ENCODE measurements around the gene NLRP12. TPM values are rescaled to one million over a fixed set of nuclear protein-coding genes. Genes with fewer than 3 reads are reported as not detected.

NLRP12 gene
- total RNA-seq, 2 donors from 2014 or later = 0.11 TPM; not detected in 1

DNA sequence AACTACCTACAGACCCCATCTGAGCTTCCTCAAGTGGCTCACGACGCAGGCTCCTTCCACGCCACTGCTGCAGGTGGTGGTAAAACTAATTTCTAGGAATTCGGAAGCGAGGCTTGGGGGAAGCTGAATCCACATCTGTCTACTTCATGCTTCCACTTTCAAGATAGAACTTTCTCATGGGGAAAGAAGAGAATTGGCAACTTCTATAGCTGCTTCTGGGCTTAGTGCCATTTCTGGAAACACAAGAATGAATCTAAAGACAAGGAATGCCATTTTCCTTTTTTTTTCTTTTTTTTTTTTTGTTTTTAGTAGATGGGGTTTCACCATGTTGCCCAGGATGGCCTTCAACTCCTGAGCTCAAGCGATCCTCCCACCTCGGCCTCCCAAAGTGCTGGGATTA, 2.8 kb upstream of the NLRP12 start:
- TF ChIP-seq, protein P1, sequence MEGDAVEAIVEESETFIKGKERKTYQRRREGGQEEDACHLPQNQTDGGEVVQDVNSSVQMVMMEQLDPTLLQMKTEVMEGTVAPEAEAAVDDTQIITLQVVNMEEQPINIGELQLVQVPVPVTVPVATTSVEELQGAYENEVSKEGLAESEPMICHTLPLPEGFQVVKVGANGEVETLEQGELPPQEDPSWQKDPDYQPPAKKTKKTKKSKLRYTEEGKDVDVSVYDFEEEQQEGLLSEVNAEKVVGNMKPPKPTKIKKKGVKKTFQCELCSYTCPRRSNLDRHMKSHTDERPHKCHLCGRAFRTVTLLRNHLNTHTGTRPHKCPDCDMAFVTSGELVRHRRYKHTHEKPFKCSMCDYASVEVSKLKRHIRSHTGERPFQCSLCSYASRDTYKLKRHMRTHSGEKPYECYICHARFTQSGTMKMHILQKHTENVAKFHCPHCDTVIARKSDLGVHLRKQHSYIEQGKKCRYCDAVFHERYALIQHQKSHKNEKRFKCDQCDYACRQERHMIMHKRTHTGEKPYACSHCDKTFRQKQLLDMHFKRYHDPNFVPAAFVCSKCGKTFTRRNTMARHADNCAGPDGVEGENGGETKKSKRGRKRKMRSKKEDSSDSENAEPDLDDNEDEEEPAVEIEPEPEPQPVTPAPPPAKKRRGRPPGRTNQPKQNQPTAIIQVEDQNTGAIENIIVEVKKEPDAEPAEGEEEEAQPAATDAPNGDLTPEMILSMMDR (IDR thresholded peaks at IDR 0.05) = no peak
- no peak overlapping the region for H3K27ac ChIP-seq
- DNase-seq = no peak
- no peaks in the 10 kb centered on the region for H3K27me3 ChIP-seq
- intact Hi-C loops (cut with DNase I) = no loop called here
- no peaks in the 10 kb centered on the region for H3K4me1 ChIP-seq
- H3K9me3 ChIP-seq = no peaks in the 10 kb centered on the region
- no peak overlapping the region for H3K4me3 ChIP-seq
- no peaks in the 10 kb centered on the region for H3K36me3 ChIP-seq
- H3K9ac ChIP-seq (ENCODE audit: low read depth in 2 of 2, low read length in 2 of 2) = no peak overlapping the region

DNA sequence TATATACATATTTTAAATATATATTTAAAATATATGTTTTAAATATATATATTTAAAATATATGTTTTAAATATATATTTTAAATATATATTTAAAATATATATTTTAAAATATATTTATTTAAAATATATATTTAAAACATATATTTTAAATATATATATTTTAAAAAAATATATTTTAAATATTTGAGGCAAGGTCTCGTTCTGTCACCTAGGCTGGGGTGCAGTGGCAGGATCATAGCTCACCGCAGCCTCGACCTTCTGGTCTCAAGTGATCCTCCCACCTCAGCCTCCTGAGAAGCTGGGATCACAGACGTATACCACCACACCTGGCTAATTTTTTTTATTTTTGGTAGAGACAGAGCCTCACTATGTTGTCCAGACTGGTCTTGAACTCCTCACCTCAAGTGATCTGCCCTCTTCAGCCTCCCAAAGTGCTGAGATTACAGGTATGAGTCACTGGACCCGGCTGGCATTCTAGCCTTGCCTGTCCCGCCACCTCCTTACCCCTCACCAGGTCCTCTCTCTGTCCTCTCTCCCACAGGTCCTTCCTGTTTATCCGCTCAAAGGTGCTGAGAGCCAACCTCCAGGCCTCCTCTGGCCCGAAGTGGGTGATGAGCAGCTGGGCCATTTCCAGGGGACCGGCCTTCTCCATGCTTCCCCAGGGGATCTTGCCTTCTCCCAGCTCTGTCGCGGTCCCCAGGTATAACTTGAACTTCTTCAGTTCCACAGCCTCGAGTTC, 564 bp downstream of the NLRP12 start:
- Histone ChIP-seq H3K4me1 (no peaks in the 10 kb centered on the region), H3K36me3 (no peaks in the 10 kb centered on the region), H3K27ac (no peak overlapping the region), H3K9me3 (no peaks in the 10 kb centered on the region), H3K4me3 (no peak overlapping the region), H3K9ac (ENCODE audit: low read depth in 2 of 2, low read length in 2 of 2) (no peak overlapping the region), H3K27me3 (no peaks in the 10 kb centered on the region)
- TF ChIP-seq, protein P1 (IDR thresholded peaks at IDR 0.05) = no peak
- no peak for DNase-seq
- intact Hi-C loops (cut with DNase I) = no loop called here

DNA sequence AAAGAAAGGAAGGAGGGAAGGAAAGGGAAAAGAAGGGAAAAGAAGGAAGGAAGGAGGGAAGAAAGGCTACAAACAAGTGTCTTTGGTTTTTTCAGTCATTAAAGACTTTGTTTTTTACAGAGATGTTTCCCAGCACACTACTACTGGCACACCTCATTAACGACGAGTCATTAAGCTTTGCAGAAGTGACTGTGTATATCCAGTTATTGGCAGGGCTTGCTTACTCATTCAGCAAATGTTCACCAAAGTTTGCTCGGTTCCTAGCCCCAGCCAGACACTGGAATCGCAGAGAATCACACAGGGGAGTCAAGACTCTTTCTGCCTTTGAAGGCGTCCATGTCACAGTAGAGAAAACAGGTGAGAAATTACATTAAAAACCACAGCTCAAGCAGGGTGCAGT, 4.3 kb downstream of the NLRP12 start:
- TF ChIP-seq, protein P1 (IDR thresholded peaks at IDR 0.05) = no peak
- Histone ChIP-seq H3K4me1 (no peaks in the 10 kb centered on the region), H3K9ac (ENCODE audit: low read depth in 2 of 2, low read length in 2 of 2) (no peak overlapping the region), H3K27ac (no peak overlapping the region), H3K9me3 (no peaks in the 10 kb centered on the region), H3K4me3 (no peak overlapping the region), H3K36me3 (no peaks in the 10 kb centered on the region), H3K27me3 (no peaks in the 10 kb centered on the region)
- DNase-seq = no peak
- intact Hi-C loops (cut with DNase I) = no loop called here

DNA sequence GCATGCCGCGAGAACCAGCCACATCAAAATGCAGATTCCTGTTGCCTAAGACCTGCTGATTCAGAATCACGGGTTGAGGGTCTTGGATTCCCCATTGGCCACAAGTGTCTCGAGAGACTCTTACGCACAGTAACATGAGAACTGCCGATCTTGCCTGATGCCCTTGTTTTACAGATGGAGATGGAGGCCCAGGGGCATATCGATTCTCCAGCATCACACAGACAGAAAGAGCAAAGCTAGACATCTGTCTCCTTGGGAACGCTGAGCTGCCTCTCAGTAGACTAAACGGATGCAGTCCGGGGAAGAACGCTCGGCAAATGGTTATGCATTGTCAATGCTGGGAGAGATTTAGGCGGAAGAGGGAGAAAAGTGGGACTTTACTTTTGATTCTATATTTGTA, 5.4 kb downstream of the NLRP12 start:
- TF ChIP-seq, protein P1 (IDR thresholded peaks at IDR 0.05) = no peak
- no peak for DNase-seq
- no peak overlapping the region for H3K4me3 ChIP-seq

GRCh38 chr19:53813996-53814395, 10.1 kb downstream of the NLRP12 start:
- H3K9me3 ChIP-seq = no peaks in the 10 kb centered on the region
- DNase-seq = no peak
- no peaks in the 10 kb centered on the region for H3K36me3 ChIP-seq
- no peak overlapping the region for H3K4me3 ChIP-seq
- H3K9ac ChIP-seq (ENCODE audit: low read depth in 2 of 2, low read length in 2 of 2) = no peak overlapping the region
- no peak overlapping the region for H3K27ac ChIP-seq
- H3K27me3 ChIP-seq = no peaks in the 10 kb centered on the region
- intact Hi-C loops (cut with DNase I) = no loop called here
- no peaks in the 10 kb centered on the region for H3K4me1 ChIP-seq
- TF ChIP-seq, protein P1 (IDR thresholded peaks at IDR 0.05) = no peak

More for the DNA sequence above, 5.4 kb downstream of the NLRP12 start:
- intact Hi-C loops (cut with DNase I) = no loop called here
- no peak overlapping the region for H3K27ac ChIP-seq
- H3K9ac ChIP-seq (ENCODE audit: low read depth in 2 of 2, low read length in 2 of 2) = no peak overlapping the region
- H3K4me1 ChIP-seq = no peaks in the 10 kb centered on the region
- H3K9me3 ChIP-seq = no peaks in the 10 kb centered on the region
- no peaks in the 10 kb centered on the region for H3K36me3 ChIP-seq
- H3K27me3 ChIP-seq = no peaks in the 10 kb centered on the region

Data from colonic mucosa (tissue), 4 donors.